MCF 10A (cell line): Measurements from ENCODE around the gene TTLL5. TPM values are rescaled to one million over a fixed set of nuclear protein-coding genes. Genes with fewer than 3 reads are reported as not detected.
A peak's percentile ranks its signal among the peaks of the same experiment; 100 is the strongest.

Source experiments
- BruUV-seq: library from RNA; stranded (reverse); fragments of 400-500 nt; replicated peaks from 2 replicates; lab custom pipeline; 2021; lab: Mats Ljungman, UMichigan
- CTCF ChIA-PET: fragments of 300-600 bp; sonication (Branson Sonifier 250); formaldehyde crosslinking; extraction: SDS; loops from one replicate; lab custom pipeline; 2021; ENCODE audit warnings: antibody characterized with exemption, inconsistent platforms; lab: Yijun Ruan, JAX
- POLR2A ChIA-PET: fragments of 300-600, 350-650 bp; sonication (Branson Sonifier 250); formaldehyde crosslinking; extraction: SDS; loops from one replicate; lab custom pipeline; 2020; ENCODE audit warnings: antibody characterized with exemption, inconsistent platforms; lab: Yijun Ruan, JAX
- DNase-seq: peaks from one replicate; pipeline ENCODE4 v3.0.0-alpha.2; 2018; ENCODE audit not compliant: unreplicated experiment
- H3K27ac Mint-ChIP-seq: one replicate; pipeline ENCODE4 v1.8.0; 2022; ENCODE audit warnings: mild to moderate bottlenecking, low read depth, mixed read lengths; ENCODE audit not compliant: unreplicated experiment
- H3K27me3 Mint-ChIP-seq: one replicate; pipeline ENCODE4 v1.8.0; 2022; ENCODE audit warnings: mixed read lengths; ENCODE audit not compliant: insufficient read depth, unreplicated experiment
- H3K36me3 Mint-ChIP-seq: one replicate; pipeline ENCODE4 v1.8.0; 2022; ENCODE audit warnings: mild to moderate bottlenecking, moderate library complexity, mixed read lengths; ENCODE audit not compliant: insufficient read depth, unreplicated experiment
- H3K4me1 Mint-ChIP-seq: one replicate; pipeline ENCODE4 v1.8.0; 2022; ENCODE audit warnings: mixed read lengths; ENCODE audit not compliant: insufficient read depth, unreplicated experiment
- H3K4me3 Mint-ChIP-seq: one replicate; pipeline ENCODE4 v1.8.0; 2022; ENCODE audit warnings: mild to moderate bottlenecking, moderate library complexity, mixed read lengths; ENCODE audit not compliant: unreplicated experiment
- H3K9me3 Mint-ChIP-seq: one replicate; pipeline ENCODE4 v1.8.0; 2022; ENCODE audit warnings: mixed read lengths; ENCODE audit not compliant: unreplicated experiment
- CTCF ChIP-seq: fragments of 200-600 bp; IDR thresholded peaks from one replicate; pipeline ENCODE4 v1.8.0; 2022; ENCODE audit warnings: antibody characterized with exemption, mild to moderate bottlenecking; ENCODE audit not compliant: unreplicated experiment
- intact Hi-C: fragments of 100-400 bp; cut with micrococcal nuclease; formaldehyde crosslinking; loops from 2 replicates; pipeline ENCODE4 v1.14.1; 2022
- total RNA-seq: library from RNA; stranded (reverse); gene quantifications from 2 replicates; pipeline ENCODE4 v1.2.3, GENCODE V29; 2022

TTLL5 gene
- total RNA-seq, 1 experiment from 2014 or later = 31.7 TPM

DNA sequence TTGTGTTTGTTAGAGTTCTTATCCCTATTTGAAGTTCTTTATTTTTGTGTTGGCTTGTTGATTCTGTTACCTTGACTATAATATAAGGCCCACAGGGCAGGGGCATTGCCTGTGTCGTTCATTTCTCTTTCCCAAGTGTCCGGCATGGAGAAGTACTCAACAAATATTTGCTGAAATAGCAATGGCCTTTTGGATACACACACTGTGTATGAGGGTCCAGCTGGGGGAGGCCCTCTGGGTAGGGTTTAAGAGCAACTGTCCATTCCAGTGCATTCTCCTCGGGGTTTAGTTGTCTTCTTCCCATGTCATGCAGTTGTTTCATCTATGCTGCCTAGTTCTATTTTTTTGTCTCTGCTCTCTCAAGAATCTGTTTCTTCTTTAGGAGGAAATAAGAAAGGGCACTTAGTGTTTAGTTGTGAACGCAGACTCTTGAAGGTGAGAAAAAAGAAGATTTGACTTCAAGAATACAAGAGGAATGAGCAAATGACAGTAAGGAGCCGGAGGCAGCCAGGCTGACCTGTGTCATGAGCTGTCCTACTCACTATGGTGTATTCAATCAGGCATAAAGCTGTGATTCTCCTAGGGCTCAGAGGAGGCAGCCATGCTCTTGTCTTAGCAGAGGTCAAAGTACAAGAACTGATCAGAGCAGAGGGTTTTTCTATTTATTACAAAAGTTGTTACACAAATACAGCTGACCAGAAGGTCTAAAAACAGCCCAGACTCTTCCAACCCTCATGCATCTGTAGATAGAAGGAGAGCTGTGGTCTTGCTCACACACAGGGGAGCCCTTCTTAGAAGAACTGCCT is 10.6 kb upstream of the TTLL5 start:
- DNase-seq = no peak
- peaks cover 36% of the 10 kb centered on the region for H3K4me1 Mint-ChIP-seq
- peak overlapping the region; percentile 55 for H3K27ac Mint-ChIP-seq
- BruUV-seq = no TSS peak
- POLR2A ChIA-PET = interaction anchor here (0.6 to 18.0 kb wide), 4 partner anchors 9 to 1856 kb away, joined by 3 to 230 read pairs (median 40); partner anchors contain the start of genes ERG28, FLVCR2 and TTLL5
- no peak overlapping the region for H3K4me3 Mint-ChIP-seq
- intact Hi-C loops = loop anchor here (1.0 to 5.0 kb wide), 2 partner anchors 72 to 343 kb away; partner anchors contain the start of gene FLVCR2
- peaks cover 74% of the 10 kb centered on the region for H3K36me3 Mint-ChIP-seq
- H3K9me3 Mint-ChIP-seq = no peaks in the 10 kb centered on the region
- TF ChIP-seq CTCF = no peak
- CTCF ChIA-PET = interaction anchor here (0.6 to 13.9 kb wide), 6 partner anchors 8 to 159 kb away, joined by 3 to 470 read pairs (median 4); partner anchors contain the start of gene FLVCR2
- H3K27me3 Mint-ChIP-seq = no peaks in the 10 kb centered on the region

DNA sequence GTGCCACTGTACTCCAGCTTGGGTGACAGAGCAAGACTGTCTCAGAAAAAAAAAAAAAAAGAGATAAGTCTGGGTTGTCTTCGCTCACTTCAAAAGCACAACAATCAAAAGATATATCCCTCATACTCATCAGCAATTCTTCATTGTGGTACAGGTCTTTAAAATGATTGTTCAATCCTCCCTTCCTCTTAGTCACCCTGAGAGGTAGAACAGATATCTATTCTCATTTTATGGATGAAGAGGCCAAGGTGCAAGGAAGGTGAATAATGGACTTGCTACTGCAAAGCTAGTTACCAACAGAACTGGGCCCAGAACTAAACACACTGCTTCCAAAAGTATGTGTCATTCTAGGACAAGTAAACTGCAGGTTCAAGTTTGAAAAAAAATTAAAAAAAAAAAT is 7.5 kb upstream of the TTLL5 start:
- Mint-ChIP-seq H3K9me3 (no peaks in the 10 kb centered on the region), H3K4me3 (no peak overlapping the region), H3K27ac (no peak overlapping the region), H3K36me3 (peaks cover 76% of the 10 kb centered on the region), H3K27me3 (no peaks in the 10 kb centered on the region), H3K4me1 (peaks cover 14% of the 10 kb centered on the region)
- CTCF ChIA-PET = interaction anchor here (0.5 to 13.9 kb wide), 24 partner anchors 8 to 1515 kb away, joined by 3 to 470 read pairs (median 4); partner anchors contain the start of gene FLVCR2
- no peak for TF ChIP-seq CTCF
- no TSS peak for BruUV-seq
- POLR2A ChIA-PET = interaction anchor here (0.5 to 18.0 kb wide), 6 partner anchors 8 to 873 kb away, joined by 3 to 230 read pairs (median 4); partner anchors contain the start of gene FLVCR2
- intact Hi-C loops = loop anchor here (5.0 kb wide), 1 partner anchor 346 kb away; no protein-coding TSS in a partner anchor
- DNase-seq = no peak

- ChIA-PET CTCF (interaction anchor here (0.5 to 13.9 kb wide), 32 partner anchors 8 to 1514 kb away, joined by 3 to 470 read pairs (median 4); partner anchors contain the start of genes FLVCR2 and TGFB3), POLR2A (interaction anchor here (0.5 to 18.0 kb wide), 6 partner anchors 9 to 874 kb away, joined by 3 to 230 read pairs (median 4); partner anchors contain the start of gene FLVCR2)
Observed at GRCh38 chr14:75654127-75654732, 6.8 kb upstream of the TTLL5 start.

More at GRCh38 chr14:75654127-75654732, 6.8 kb upstream of the TTLL5 start:
- intact Hi-C loops = loop anchor here (1.0 to 5.0 kb wide), 2 partner anchors 77 to 347 kb away; no protein-coding TSS in a partner anchor
- TF ChIP-seq CTCF = peak; percentile 93
- no TSS peak for BruUV-seq
- Mint-ChIP-seq H3K27me3 (no peaks in the 10 kb centered on the region), H3K4me3 (no peak overlapping the region), H3K9me3 (no peaks in the 10 kb centered on the region), H3K27ac (no peak overlapping the region), H3K36me3 (peaks cover 70% of the 10 kb centered on the region), H3K4me1 (peaks cover 16% of the 10 kb centered on the region)
- peak; percentile 76 for DNase-seq
